Lung (tissue), 12 donors: Measurements from ENCODE around the gene CKM. TPM values are rescaled to one million over a fixed set of nuclear protein-coding genes. Genes with fewer than 3 reads are reported as not detected.

Source experiments
- ATAC-seq: fragments of 200-7000 bp; cut with Tn5 transposase; one replicate; pipeline ENCODE4 v1.9.1; 2020; ENCODE audit warnings: moderate number of reproducible peaks; ENCODE audit not compliant: insufficient read depth, low FRiP score
- DNase-seq, 3 donors: peaks; one replicate each; pipeline ENCODE4 v3.0.0-alpha.2; 2013 to 2017
- H3K27ac ChIP-seq, 2 donors: one replicate each; pipeline ENCODE4 v1.5.1; 2013; ENCODE audit warnings: mild to moderate bottlenecking in 2 of 2, moderate library complexity in 2 of 2, control low read depth in 1 of 2, inconsistent platforms in 1 of 2, low read depth in 1 of 2, low read length in 1 of 2
- H3K27me3 ChIP-seq, 3 donors: one replicate each; pipeline ENCODE4 v1.5.1; 2013; ENCODE audit warnings: low read length in 2 of 3; ENCODE audit not compliant: control insufficient read depth in 3 of 3, insufficient read depth in 3 of 3
- H3K36me3 ChIP-seq, 4 donors: one replicate each; pipeline ENCODE4 v1.5.1; 2013; ENCODE audit warnings: low read length in 4 of 4, mild to moderate bottlenecking in 1 of 4, moderate library complexity in 1 of 4; ENCODE audit not compliant: control insufficient read depth in 4 of 4, insufficient read depth in 4 of 4
- H3K4me1 ChIP-seq, 5 donors: one replicate each; pipeline ENCODE4 v1.5.1; 2013; ENCODE audit warnings: low read length in 5 of 5, mild to moderate bottlenecking in 2 of 5, moderate library complexity in 1 of 5; ENCODE audit not compliant: control insufficient read depth in 5 of 5, insufficient read depth in 5 of 5
- H3K4me3 ChIP-seq: one replicate; pipeline ENCODE4 v1.5.1; 2013; ENCODE audit warnings: mild to moderate bottlenecking, control low read depth, moderate library complexity
- H3K9ac ChIP-seq, 2 donors: one replicate each; pipeline ENCODE4 v1.5.1; 2013; ENCODE audit warnings: low read length in 2 of 2, control low read depth in 1 of 2; ENCODE audit not compliant: insufficient read depth in 1 of 2
- H3K9me3 ChIP-seq, 4 donors: one replicate each; pipeline ENCODE4 v1.5.1; 2013; ENCODE audit warnings: low read length in 3 of 4, mild to moderate bottlenecking in 1 of 4, moderate library complexity in 1 of 4; ENCODE audit not compliant: control insufficient read depth in 4 of 4, insufficient read depth in 3 of 4
- CTCF ChIP-seq: IDR thresholded peaks from 2 replicates; pipeline ENCODE4 v1.5.1; 2012; ENCODE audit warnings: mild to moderate bottlenecking; ENCODE audit errors: control extremely low read depth, extremely low read depth
- WGBS, 2 donors: extraction: QIAGEN DNeasy Blood & Tissue Kit; methylation state at CpG; one replicate each; pipeline ENCODE4 v1.1.7; 2013; 5-methylcytosine and 5-hydroxymethylcytosine counted together
- polyA plus RNA-seq, 2 donors: library from polyadenylated mRNA; stranded (reverse); fragments of 200-250 nt; gene quantifications; one replicate each; pipeline ENCODE4 v1.2.1, GENCODE V29; 2013
- total RNA-seq, 2 donors: library from RNA; depleted of rRNA in 1 of 2; stranded (reverse); fragments of >200 nt in 1 of 2; gene quantifications; one replicate each; pipeline ENCODE4 v1.2.1, GENCODE V29; 2014 to 2021
- donor health status: control.
- donor health status: control.
- donor health status: Bipolar disorder and iron deficiency.
- donor health status: healthy.
- donor health status: DM: yes; HTN: yes; CAD: no.

CKM gene
- total and polyA plus RNA-seq, 4 donors: 0.06 to 1.4 (median 0.97) TPM; not detected in 1

DNA sequence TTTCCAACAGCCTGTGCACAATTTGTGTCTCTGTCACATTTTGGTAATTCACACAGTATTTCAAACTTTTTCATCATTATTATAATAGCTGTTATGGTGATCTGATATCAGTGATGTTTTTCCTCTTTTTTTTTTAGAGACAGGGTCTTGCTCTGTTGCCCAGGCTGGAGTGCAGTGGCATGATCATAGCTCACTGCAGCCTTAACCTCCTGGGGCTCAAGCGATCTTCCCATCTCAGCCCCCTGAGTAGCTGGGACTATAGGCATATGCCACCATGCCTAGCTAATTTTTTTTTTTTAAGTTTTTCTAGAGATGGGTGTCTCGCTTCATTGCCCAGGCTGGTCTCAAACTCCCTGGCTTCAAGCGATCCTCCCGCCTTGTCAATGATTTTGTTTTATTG lies 65.8 kb downstream of the CKM start:
- H3K27ac ChIP-seq: no peak overlapping the region
- no peak for DNase-seq
- H3K4me3 ChIP-seq: no peak overlapping the region
- H3K27me3 ChIP-seq: no peaks in the 10 kb centered on the region
- TF ChIP-seq CTCF: no peak
- H3K9me3 ChIP-seq: no peaks in the 10 kb centered on the region
- WGBS, 2 donors: 96 to 97% methylated on average over 4 of the region's 4 CpGs
- ATAC-seq: no peak
- H3K9ac ChIP-seq: no peak overlapping the region
- H3K4me1 ChIP-seq: peaks cover 0 to 20% (median 10%) of the 10 kb centered on the region in 5 donors
- H3K36me3 ChIP-seq: peaks cover 0 to 14% (median 7%) of the 10 kb centered on the region in 4 donors

Other genes with a start within 250 kb of the CKM start
- gene ZNF296, start 246.4 kb downstream of the CKM start, total RNA-seq: 1 to 10 TPM in 1 of 2 donors, under 1 TPM in 1; 0.43 to 3.8 TPM
- gene ZNF296, start 246.4 kb downstream of the CKM start, polyA plus RNA-seq: 1 to 10 TPM; 1.9 to 3.9 TPM
- 10 to 100 TPM; 18.7 to 21.1 TPM for gene GEMIN7, start 243.6 kb downstream of the CKM start, total RNA-seq
- gene GEMIN7, start 243.6 kb downstream of the CKM start, polyA plus RNA-seq: 10 to 100 TPM; 24.3 to 29.0 TPM
- 10 to 100 TPM; 20.7 to 31.1 TPM for gene PPP1R37, start 229.7 kb downstream of the CKM start, total RNA-seq
- gene PPP1R37, start 229.7 kb downstream of the CKM start, polyA plus RNA-seq: 10 to 100 TPM; 19.2 to 39.7 TPM
- gene NKPD1, start 161.9 kb downstream of the CKM start, total RNA-seq: under 1 TPM in 1 of 2 donors, not detected in 1; 0.06 TPM
- under 1 TPM; 0.07 to 0.08 TPM for gene NKPD1, start 161.9 kb downstream of the CKM start, polyA plus RNA-seq
- gene TRAPPC6A, start 144.6 kb downstream of the CKM start, total RNA-seq: 10 to 100 TPM; 14.0 to 20.5 TPM
- gene TRAPPC6A, start 144.6 kb downstream of the CKM start, polyA plus RNA-seq: 10 to 100 TPM; 32.0 to 38.4 TPM
- 10 to 100 TPM in 1 of 2 donors, 1 to 10 TPM in 1; 7.5 to 17.3 TPM for gene BLOC1S3, start 144.1 kb downstream of the CKM start, total RNA-seq
- gene BLOC1S3, start 144.1 kb downstream of the CKM start, polyA plus RNA-seq: 1 to 10 TPM; 4.2 to 8.7 TPM
- 1 to 10 TPM; 1.7 to 2.8 TPM for gene EXOC3L2, start 77.5 kb downstream of the CKM start, total RNA-seq
- 1 to 10 TPM; 2.2 to 2.6 TPM for gene EXOC3L2, start 77.5 kb downstream of the CKM start, polyA plus RNA-seq
- gene MARK4, start 71.6 kb downstream of the CKM start, total RNA-seq: 10 to 100 TPM; 25.3 to 47.0 TPM
- 10 to 100 TPM; 12.6 to 15.9 TPM for gene MARK4, start 71.6 kb downstream of the CKM start, polyA plus RNA-seq
- gene KLC3, start 17.9 kb upstream of the CKM start, total RNA-seq: 1 to 10 TPM; 1.1 to 1.6 TPM
- gene KLC3, start 17.9 kb upstream of the CKM start, polyA plus RNA-seq: 1 to 10 TPM in 1 of 2 donors, under 1 TPM in 1; 0.80 to 2.2 TPM
- 10 to 100 TPM; 17.8 to 19.9 TPM for gene ERCC2, start 47.7 kb upstream of the CKM start, total RNA-seq
- 10 to 100 TPM; 11.9 to 14.9 TPM for gene ERCC2, start 47.7 kb upstream of the CKM start, polyA plus RNA-seq
- 10 to 100 TPM; 14.0 to 37.3 TPM for gene PPP1R13L, start 82.2 kb upstream of the CKM start, total RNA-seq
- 10 to 100 TPM; 32.0 to 34.0 TPM for gene PPP1R13L, start 82.2 kb upstream of the CKM start, polyA plus RNA-seq
- 1 to 10 TPM; 3.6 to 8.3 TPM for gene POLR1G, start 83.8 kb upstream of the CKM start, total RNA-seq
- 1 to 10 TPM; 5.2 to 6.6 TPM for gene POLR1G, start 83.8 kb upstream of the CKM start, polyA plus RNA-seq
- 10 to 100 TPM; 72.4 to 82.3 TPM for gene ERCC1, start 101.0 kb upstream of the CKM start, total RNA-seq
- gene ERCC1, start 101.0 kb upstream of the CKM start, polyA plus RNA-seq: 10 to 100 TPM; 53.2 to 54.0 TPM
- 10 to 100 TPM in 1 of 2 donors, 1 to 10 TPM in 1; 9.9 to 24.2 TPM for gene FOSB, start 145.1 kb upstream of the CKM start, total RNA-seq
- 10 to 100 TPM in 1 of 2 donors, 1 to 10 TPM in 1; 7.9 to 22.8 TPM for gene FOSB, start 145.1 kb upstream of the CKM start, polyA plus RNA-seq
- 10 to 100 TPM in 1 of 2 donors, 1 to 10 TPM in 1; 5.4 to 10.9 TPM for gene RTN2, start 174.2 kb upstream of the CKM start, total RNA-seq
- 10 to 100 TPM in 1 of 2 donors, 1 to 10 TPM in 1; 8.3 to 10.3 TPM for gene RTN2, start 174.2 kb upstream of the CKM start, polyA plus RNA-seq
- gene PPM1N, start 175.6 kb upstream of the CKM start, total RNA-seq: 1 to 10 TPM in 1 of 2 donors, under 1 TPM in 1; 0.37 to 2.3 TPM
- gene PPM1N, start 175.6 kb upstream of the CKM start, polyA plus RNA-seq: 1 to 10 TPM; 1.0 to 8.1 TPM
- 100 to 1,000 TPM in 1 of 2 donors, 10 to 100 TPM in 1; 49.1 to 211 TPM for gene VASP, start 184.6 kb upstream of the CKM start, total RNA-seq
- gene VASP, start 184.6 kb upstream of the CKM start, polyA plus RNA-seq: 100 to 1,000 TPM; 129 to 237 TPM